K562 (cell line): ENCODE measurements around the gene ZNF609. TPM values are rescaled to one million over a fixed set of nuclear protein-coding genes. Genes with fewer than 3 reads are reported as not detected.
A peak's percentile ranks its signal among the peaks of the same experiment; 100 is the strongest.

Experiments used
- CBFA2T2 ChIP-seq: fragments of 450-650 bp; conservative IDR thresholded peaks from 2 replicates; pipeline ENCODE4 v1.6.1; 2017; ENCODE audit warnings: mild to moderate bottlenecking
- CHD4 ChIP-seq: fragments of 200-600 bp; sonication (generic); IDR thresholded peaks from 3 replicates; pipeline ENCODE4 v1.6.1; 2012; ENCODE audit warnings: low read depth, mild to moderate bottlenecking, mixed read lengths, low read length, inconsistent platforms; ENCODE audit not compliant: insufficient read depth, insufficient replicate concordance, poor library complexity, severe bottlenecking
- CREB1 ChIP-seq, 2 experiments: sonication (generic) in 1 of 2; formaldehyde crosslinking in 1 of 2; IDR thresholded peaks; 2 replicates each; pipeline versions ENCODE4 v1.6.1 to v1.8.0; 2012 to 2022; ENCODE audit warnings: inconsistent platforms in 1 of 2, mild to moderate bottlenecking in 1 of 2, missing genetic modification reagents in 1 of 2, moderate library complexity in 1 of 2
- HDAC3 ChIP-seq: fragments of 450-650 bp; IDR thresholded peaks from 2 replicates; pipeline ENCODE4 v1.6.1; 2018; ENCODE audit warnings: borderline replicate concordance, mild to moderate bottlenecking, moderate library complexity; ENCODE audit not compliant: partially characterized antibody
- LEF1 ChIP-seq: fragments of 450-650 bp; IDR thresholded peaks from 2 replicates; pipeline ENCODE4 v1.6.1; 2016; ENCODE audit warnings: mild to moderate bottlenecking
- MCM3 ChIP-seq: fragments of 450-650 bp; IDR thresholded peaks from 2 replicates; pipeline ENCODE4 v1.6.1; 2016
- MEIS2 ChIP-seq: fragments of 450-650 bp; IDR thresholded peaks from 2 replicates; pipeline ENCODE4 v1.6.1; 2014; ENCODE audit warnings: mild to moderate bottlenecking; ENCODE audit not compliant: partially characterized antibody
- NFE2L1 ChIP-seq: fragments of 450-650 bp; IDR thresholded peaks from 2 replicates; pipeline ENCODE4 v1.6.1; 2016; ENCODE audit warnings: missing genetic modification characterization, low read depth, mild to moderate bottlenecking, missing compliant biosample characterization, moderate library complexity, borderline replicate concordance
- OTX1 ChIP-seq: fragments of 450-650 bp; formaldehyde crosslinking; IDR thresholded peaks from 2 replicates; pipeline ENCODE4 v1.4.0; 2022; ENCODE audit warnings: mild to moderate bottlenecking
- POLR3A ChIP-seq: IDR thresholded peaks from 2 replicates; pipeline ENCODE4 v1.6.1; 2011; ENCODE audit warnings: borderline replicate concordance, mild to moderate bottlenecking, moderate library complexity; ENCODE audit not compliant: insufficient read length, insufficient read depth; ENCODE audit errors: extremely low read depth
- PPARD ChIP-seq: fragments of 250-450 bp; sonication (Bioruptor Pico); IDR thresholded peaks from 2 replicates; pipeline ENCODE4 v1.8.0; 2022; ENCODE audit warnings: inconsistent platforms, mild to moderate bottlenecking, moderate library complexity
- RAD21 ChIP-seq, 2 experiments: fragments of 250-450 bp in 1 of 2; fragments of 450-650 bp in 1 of 2; sonication (Bioruptor Pico) in 1 of 2; formaldehyde crosslinking in 1 of 2; IDR thresholded peaks in 1 of 2; conservative IDR thresholded peaks in 1 of 2; 2 replicates each; pipeline versions ENCODE4 v1.4.0 to v1.8.0; 2020 to 2022; ENCODE audit warnings: mild to moderate bottlenecking in 2 of 2, moderate library complexity in 1 of 2
- RCOR1 ChIP-seq, 2 experiments: IDR thresholded peaks; 2 replicates each; pipeline ENCODE4 v1.6.1; 2012; ENCODE audit warnings: low read depth in 2 of 2, low read length in 2 of 2, borderline replicate concordance in 1 of 2, improper control_type of control experiment in 1 of 2
- RUNX1 ChIP-seq: sonication (generic); IDR thresholded peaks from 2 replicates; pipeline ENCODE4 v1.6.1; 2016; ENCODE audit warnings: antibody characterized with exemption, low read depth
- TEAD2 ChIP-seq: fragments of 450-650 bp; IDR thresholded peaks from 2 replicates; pipeline ENCODE4 v1.6.1; 2016; ENCODE audit warnings: missing genetic modification characterization, control low read depth, missing compliant biosample characterization
- TEAD4 ChIP-seq, 2 experiments: sonication (generic) in 1 of 2; formaldehyde crosslinking in 1 of 2; IDR thresholded peaks; 2 replicates each; pipeline versions ENCODE4 v1.6.1 to v1.8.0; 2012 to 2022; ENCODE audit warnings: borderline replicate concordance in 1 of 2, inconsistent platforms in 1 of 2, low read length in 1 of 2, mild to moderate bottlenecking in 1 of 2, missing genetic modification reagents in 1 of 2
- THRA ChIP-seq: fragments of 450-650 bp; IDR thresholded peaks from 2 replicates; pipeline ENCODE4 v1.6.1; 2017; ENCODE audit warnings: mild to moderate bottlenecking, moderate library complexity
- WHSC1 ChIP-seq: IDR thresholded peaks from one replicate; pipeline ENCODE4 v1.6.1; 2012; ENCODE audit warnings: low read length, control low read depth, inconsistent platforms
- ZNF75A ChIP-seq: fragments of 450-650 bp; formaldehyde crosslinking; IDR thresholded peaks from 2 replicates; pipeline ENCODE4 v1.4.0; 2020; ENCODE audit warnings: mild to moderate bottlenecking
- polyA plus RNA-seq, 8 experiments: library from polyadenylated mRNA; depleted of rRNA in 4 of 8; stranded (reverse) in 5 of 8; unstranded in 3 of 8; fragments of >200 nt; fragmentation: Nextera tagmentation in 2 of 8; fragmentation: Illumina TruSeq in 1 of 8; extraction: Ambion mirVana in 2 of 8; extraction: Trizol in 1 of 8; gene quantifications; 2 replicates each; pipeline versions ENCODE4 v1.2.1 to v1.2.3, GENCODE V29; 2011 to 2014; ENCODE audit warnings: inconsistent platforms in 1 of 8, missing spikeins in 1 of 8
- total RNA-seq, 7 experiments: library from RNA; depleted of rRNA in 6 of 7; stranded (reverse); fragments of >200 nt in 6 of 7; fragmentation: Illumina TruSeq in 2 of 7; extraction: Trizol in 2 of 7; gene quantifications; 2 replicates each; pipeline versions ENCODE4 v1.2.1 to v1.2.3, GENCODE V29; 2011 to 2021; ENCODE audit warnings: low replicate concordance in 1 of 7
- TF ChIP-seq, protein P1 (sequence below): sonication (generic); formaldehyde crosslinking; IDR thresholded peaks from 2 replicates; pipeline ENCODE4 v1.8.1; 2023; ENCODE audit warnings: mild to moderate bottlenecking, missing genetic modification reagents
- TF ChIP-seq, protein P2 (sequence below): fragments of 250-450 bp; sonication (Bioruptor Pico); IDR thresholded peaks from 2 replicates; pipeline ENCODE4 v1.4.0; 2020; ENCODE audit warnings: mild to moderate bottlenecking, moderate library complexity, borderline replicate concordance

The ZNF609 gene
- total and polyA plus RNA-seq, 9 of the 15 experiments (the other 6 are each of a cell fraction or from before 2014, with no cell fraction given), result 3.0 to 38.7 (median 17.8) TPM

DNA sequence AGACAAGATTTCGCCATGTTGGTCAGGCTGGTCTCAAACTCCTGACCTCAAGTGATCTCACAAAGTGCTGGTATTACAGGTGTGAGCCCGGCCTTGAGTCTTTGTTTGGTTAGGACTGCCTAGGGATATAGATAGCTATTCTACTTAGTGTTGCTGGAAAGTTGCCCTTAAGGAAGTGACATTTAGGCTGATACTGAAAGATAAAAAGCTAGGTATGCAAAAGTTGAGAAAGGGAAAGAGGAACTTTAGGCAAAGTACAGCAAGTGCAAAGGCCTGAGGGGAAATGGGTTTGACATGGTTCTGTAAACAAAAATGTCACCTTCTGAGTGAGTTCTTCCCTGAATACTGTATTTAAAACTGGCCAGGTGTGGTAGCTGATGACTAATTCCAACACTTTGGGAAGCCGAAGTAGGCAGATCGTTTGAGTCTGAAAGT, 111.5 kb downstream of the ZNF609 start (continued):
- 0 out of 4 replicates have a peak, but pooled peaks of 1 of the 2 experiments have one; percentile 6 for TF ChIP-seq RAD21 (CRISPR knock-in tag; conservative IDR thresholded peaks at IDR 0.05 in 1 of 2, IDR thresholded peaks at IDR 0.05 in 1 of 2)
- TF ChIP-seq LEF1, result no peak
- TF ChIP-seq TEAD4 (IDR thresholded peaks at IDR 0.05; ENCODE audit: low read length), result peak; percentile 66
- no peak for TF ChIP-seq TEAD4 (CRISPR knock-in tag; IDR thresholded peaks at IDR 0.05; ENCODE audit: borderline replicate concordance)
- no peak for TF ChIP-seq TEAD2
- TF ChIP-seq, protein P1, sequence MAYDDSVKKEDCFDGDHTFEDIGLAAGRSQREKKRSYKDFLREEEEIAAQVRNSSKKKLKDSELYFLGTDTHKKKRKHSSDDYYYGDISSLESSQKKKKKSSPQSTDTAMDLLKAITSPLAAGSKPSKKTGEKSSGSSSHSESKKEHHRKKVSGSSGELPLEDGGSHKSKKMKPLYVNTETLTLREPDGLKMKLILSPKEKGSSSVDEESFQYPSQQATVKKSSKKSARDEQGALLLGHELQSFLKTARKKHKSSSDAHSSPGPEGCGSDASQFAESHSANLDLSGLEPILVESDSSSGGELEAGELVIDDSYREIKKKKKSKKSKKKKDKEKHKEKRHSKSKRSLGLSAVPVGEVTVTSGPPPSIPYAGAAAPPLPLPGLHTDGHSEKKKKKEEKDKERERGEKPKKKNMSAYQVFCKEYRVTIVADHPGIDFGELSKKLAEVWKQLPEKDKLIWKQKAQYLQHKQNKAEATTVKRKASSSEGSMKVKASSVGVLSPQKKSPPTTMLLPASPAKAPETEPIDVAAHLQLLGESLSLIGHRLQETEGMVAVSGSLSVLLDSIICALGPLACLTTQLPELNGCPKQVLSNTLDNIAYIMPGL (CRISPR knock-in tag), result no peak
- TF ChIP-seq WHSC1, result no peak
- TF ChIP-seq ZNF75A (CRISPR knock-in tag), result no peak
- no peak for TF ChIP-seq HDAC3
- no peak for TF ChIP-seq OTX1 (CRISPR knock-in tag)
- peak in 1 of 2 experiments; percentile 51; a peak in 1 of 4 replicates for TF ChIP-seq RCOR1 (IDR thresholded peaks at IDR 0.05; ENCODE audit: borderline replicate concordance in 1 of 2, low read depth in 2 of 2, low read length in 2 of 2)
- TF ChIP-seq MEIS2, result peak; percentile 36
- peak; percentile 29; the same call in 1 of the 2 replicates for TF ChIP-seq CBFA2T2
- TF ChIP-seq RUNX1, result no peak
- no peak for TF ChIP-seq CHD4
- no peak for TF ChIP-seq POLR3A
- no peak for TF ChIP-seq PPARD (CRISPR knock-in tag)
- no peak for TF ChIP-seq MCM3
- no peak for TF ChIP-seq CREB1 (IDR thresholded peaks at IDR 0.05)
- TF ChIP-seq CREB1 (CRISPR knock-in tag; IDR thresholded peaks at IDR 0.05), result peak; percentile 20; the same call in 1 of the 2 replicates
- no peak for TF ChIP-seq THRA
- TF ChIP-seq NFE2L1 (tag), result no peak
- TF ChIP-seq, protein P2, sequence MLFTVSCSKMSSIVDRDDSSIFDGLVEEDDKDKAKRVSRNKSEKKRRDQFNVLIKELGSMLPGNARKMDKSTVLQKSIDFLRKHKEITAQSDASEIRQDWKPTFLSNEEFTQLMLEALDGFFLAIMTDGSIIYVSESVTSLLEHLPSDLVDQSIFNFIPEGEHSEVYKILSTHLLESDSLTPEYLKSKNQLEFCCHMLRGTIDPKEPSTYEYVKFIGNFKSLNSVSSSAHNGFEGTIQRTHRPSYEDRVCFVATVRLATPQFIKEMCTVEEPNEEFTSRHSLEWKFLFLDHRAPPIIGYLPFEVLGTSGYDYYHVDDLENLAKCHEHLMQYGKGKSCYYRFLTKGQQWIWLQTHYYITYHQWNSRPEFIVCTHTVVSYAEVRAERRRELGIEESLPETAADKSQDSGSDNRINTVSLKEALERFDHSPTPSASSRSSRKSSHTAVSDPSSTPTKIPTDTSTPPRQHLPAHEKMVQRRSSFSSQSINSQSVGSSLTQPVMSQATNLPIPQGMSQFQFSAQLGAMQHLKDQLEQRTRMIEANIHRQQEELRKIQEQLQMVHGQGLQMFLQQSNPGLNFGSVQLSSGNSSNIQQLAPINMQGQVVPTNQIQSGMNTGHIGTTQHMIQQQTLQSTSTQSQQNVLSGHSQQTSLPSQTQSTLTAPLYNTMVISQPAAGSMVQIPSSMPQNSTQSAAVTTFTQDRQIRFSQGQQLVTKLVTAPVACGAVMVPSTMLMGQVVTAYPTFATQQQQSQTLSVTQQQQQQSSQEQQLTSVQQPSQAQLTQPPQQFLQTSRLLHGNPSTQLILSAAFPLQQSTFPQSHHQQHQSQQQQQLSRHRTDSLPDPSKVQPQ (CRISPR knock-in tag), result no peak
